ENCODE data around the gene HPGDS.

- TF ChIP-seq CTCF (IDR thresholded peaks at IDR 0.05) (no peak), POLR2A (IDR thresholded peaks at IDR 0.05) (no peak)
Measured at GRCh38 chr4:94350095-94350494, 7.5 kb upstream of the HPGDS start.
